ENCODE results near the gene PSMA6.

DNA sequence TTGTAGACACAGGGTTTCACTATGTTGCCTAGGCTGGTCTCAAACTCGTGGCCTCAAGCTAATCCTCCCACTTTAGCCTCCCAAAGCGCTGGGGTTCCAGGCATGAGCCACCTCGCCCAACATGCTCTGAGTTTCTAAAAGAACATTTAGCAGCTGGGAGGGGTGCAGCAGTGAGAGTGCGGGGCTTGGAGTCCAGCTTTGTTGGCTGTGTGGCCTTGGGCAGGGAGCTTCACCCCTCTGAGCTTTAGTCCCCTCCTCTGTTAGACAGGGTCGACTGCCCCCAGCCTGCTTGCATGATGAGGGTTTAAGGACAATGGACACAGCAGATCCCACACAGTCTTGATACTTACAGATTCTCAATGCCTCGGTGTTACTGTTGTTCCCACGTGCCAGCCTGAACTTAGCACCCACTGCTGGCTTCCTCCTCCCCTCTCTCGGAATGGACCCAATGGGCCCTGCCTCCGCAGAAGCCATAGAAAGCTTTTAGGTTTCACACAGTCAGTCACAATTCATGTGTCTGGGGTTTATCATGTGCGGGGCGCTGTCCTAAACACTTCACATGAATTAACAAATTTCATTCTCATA is 54.6 kb downstream of the PSMA6 start:
- no peak for TF ChIP-seq CEBPB (IDR thresholded peaks at IDR 0.05; ENCODE audit: borderline replicate concordance in 1 of 2, low read depth in 2 of 2, low read length in 2 of 2)
- TF ChIP-seq POLR2AphosphoS5 (IDR thresholded peaks at IDR 0.05; ENCODE audit: low read length) = no peak
- no peak for TF ChIP-seq SP1 (IDR thresholded peaks at IDR 0.05; ENCODE audit: low read depth, low read length)
- TF ChIP-seq DPF2 (IDR thresholded peaks at IDR 0.05) = no peak
- TF ChIP-seq, protein P1, sequence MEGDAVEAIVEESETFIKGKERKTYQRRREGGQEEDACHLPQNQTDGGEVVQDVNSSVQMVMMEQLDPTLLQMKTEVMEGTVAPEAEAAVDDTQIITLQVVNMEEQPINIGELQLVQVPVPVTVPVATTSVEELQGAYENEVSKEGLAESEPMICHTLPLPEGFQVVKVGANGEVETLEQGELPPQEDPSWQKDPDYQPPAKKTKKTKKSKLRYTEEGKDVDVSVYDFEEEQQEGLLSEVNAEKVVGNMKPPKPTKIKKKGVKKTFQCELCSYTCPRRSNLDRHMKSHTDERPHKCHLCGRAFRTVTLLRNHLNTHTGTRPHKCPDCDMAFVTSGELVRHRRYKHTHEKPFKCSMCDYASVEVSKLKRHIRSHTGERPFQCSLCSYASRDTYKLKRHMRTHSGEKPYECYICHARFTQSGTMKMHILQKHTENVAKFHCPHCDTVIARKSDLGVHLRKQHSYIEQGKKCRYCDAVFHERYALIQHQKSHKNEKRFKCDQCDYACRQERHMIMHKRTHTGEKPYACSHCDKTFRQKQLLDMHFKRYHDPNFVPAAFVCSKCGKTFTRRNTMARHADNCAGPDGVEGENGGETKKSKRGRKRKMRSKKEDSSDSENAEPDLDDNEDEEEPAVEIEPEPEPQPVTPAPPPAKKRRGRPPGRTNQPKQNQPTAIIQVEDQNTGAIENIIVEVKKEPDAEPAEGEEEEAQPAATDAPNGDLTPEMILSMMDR (IDR thresholded peaks at IDR 0.05 in 2 of 3, conservative IDR thresholded peaks at IDR 0.05 in 1 of 3; ENCODE audit: control insufficient read depth in 2 of 3, extremely low read depth in 1 of 3, insufficient read depth in 1 of 3, low read depth in 3 of 3, low read length in 3 of 3) = no peak
- TF ChIP-seq, protein P2, sequence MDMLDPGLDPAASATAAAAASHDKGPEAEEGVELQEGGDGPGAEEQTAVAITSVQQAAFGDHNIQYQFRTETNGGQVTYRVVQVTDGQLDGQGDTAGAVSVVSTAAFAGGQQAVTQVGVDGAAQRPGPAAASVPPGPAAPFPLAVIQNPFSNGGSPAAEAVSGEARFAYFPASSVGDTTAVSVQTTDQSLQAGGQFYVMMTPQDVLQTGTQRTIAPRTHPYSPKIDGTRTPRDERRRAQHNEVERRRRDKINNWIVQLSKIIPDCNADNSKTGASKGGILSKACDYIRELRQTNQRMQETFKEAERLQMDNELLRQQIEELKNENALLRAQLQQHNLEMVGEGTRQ (IDR thresholded peaks at IDR 0.05; ENCODE audit: borderline replicate concordance, low read depth, low read length) = no peak
- TF ChIP-seq EZH2 (IDR thresholded peaks at IDR 0.05; ENCODE audit: borderline replicate concordance, control insufficient read depth, low read depth, low read length) = no peak
- no peak for TF ChIP-seq MYC (IDR thresholded peaks at IDR 0.05; ENCODE audit: insufficient read depth, insufficient read length, insufficient replicate concordance, low read length, severe bottlenecking)

Measured in GM12878 (cell line).